ENCODE data around the gene FSTL4.

DNA sequence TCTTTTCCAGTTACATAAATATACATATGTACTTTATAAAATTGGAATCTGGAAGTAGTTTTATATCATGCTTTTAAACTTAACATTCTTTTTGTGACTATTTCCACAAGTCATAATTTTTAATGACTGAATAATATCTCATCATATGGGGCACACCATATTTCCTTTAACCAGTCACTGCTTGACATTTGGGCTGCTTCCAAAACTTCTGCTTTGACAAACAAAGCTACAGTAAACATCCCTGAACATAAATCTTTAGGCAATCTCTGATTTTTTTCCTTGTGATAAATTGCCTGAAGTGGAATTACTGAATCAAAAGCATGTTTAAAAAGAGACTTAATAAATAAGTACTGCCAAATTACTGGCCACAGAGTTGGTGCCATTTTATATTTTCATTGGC is 178.0 kb downstream of the FSTL4 start:
- TF ChIP-seq, protein P1, sequence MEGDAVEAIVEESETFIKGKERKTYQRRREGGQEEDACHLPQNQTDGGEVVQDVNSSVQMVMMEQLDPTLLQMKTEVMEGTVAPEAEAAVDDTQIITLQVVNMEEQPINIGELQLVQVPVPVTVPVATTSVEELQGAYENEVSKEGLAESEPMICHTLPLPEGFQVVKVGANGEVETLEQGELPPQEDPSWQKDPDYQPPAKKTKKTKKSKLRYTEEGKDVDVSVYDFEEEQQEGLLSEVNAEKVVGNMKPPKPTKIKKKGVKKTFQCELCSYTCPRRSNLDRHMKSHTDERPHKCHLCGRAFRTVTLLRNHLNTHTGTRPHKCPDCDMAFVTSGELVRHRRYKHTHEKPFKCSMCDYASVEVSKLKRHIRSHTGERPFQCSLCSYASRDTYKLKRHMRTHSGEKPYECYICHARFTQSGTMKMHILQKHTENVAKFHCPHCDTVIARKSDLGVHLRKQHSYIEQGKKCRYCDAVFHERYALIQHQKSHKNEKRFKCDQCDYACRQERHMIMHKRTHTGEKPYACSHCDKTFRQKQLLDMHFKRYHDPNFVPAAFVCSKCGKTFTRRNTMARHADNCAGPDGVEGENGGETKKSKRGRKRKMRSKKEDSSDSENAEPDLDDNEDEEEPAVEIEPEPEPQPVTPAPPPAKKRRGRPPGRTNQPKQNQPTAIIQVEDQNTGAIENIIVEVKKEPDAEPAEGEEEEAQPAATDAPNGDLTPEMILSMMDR (conservative IDR thresholded peaks at IDR 0.05; ENCODE audit: low read depth in 2 of 2): no peak
- TF ChIP-seq REST (IDR thresholded peaks at IDR 0.05; ENCODE audit: unreplicated experiment): no peak
- no peak for TF ChIP-seq EZH2 (IDR thresholded peaks at IDR 0.05; ENCODE audit: low read depth, unreplicated experiment)
- TF ChIP-seq POLR2AphosphoS5 (IDR thresholded peaks at IDR 0.05; ENCODE audit: low read depth): no peak
- TF ChIP-seq JUNB (IDR thresholded peaks at IDR 0.05; ENCODE audit: unreplicated experiment): no peak
- TF ChIP-seq EZH2phosphoT487 (IDR thresholded peaks at IDR 0.05; ENCODE audit: unreplicated experiment): no peak
- TF ChIP-seq NANOG (IDR thresholded peaks at IDR 0.05; ENCODE audit: borderline replicate concordance): no peak
- TF ChIP-seq STAT1 (IDR thresholded peaks at IDR 0.05; ENCODE audit: unreplicated experiment): no peak
- no peak for TF ChIP-seq ETS1 (IDR thresholded peaks at IDR 0.05)
- no peak for TF ChIP-seq ZNF331 (CRISPR knock-in tag; IDR thresholded peaks at IDR 0.05; ENCODE audit: low read depth)
- TF ChIP-seq CREB1 (CRISPR knock-in tag; IDR thresholded peaks at IDR 0.05; ENCODE audit: low read depth): no peak
